Mucosa of descending colon (tissue), 3 donors: Measurements from ENCODE around the gene GNAI1. TPM values are rescaled to one million over a fixed set of nuclear protein-coding genes. Genes with fewer than 3 reads are reported as not detected.

Experiments used
- ATAC-seq: fragments of 200-7000 bp; cut with Tn5 transposase; one replicate; pipeline ENCODE4 v1.9.1; 2020; ENCODE audit warnings: mild to moderate bottlenecking, moderate library complexity
- DNase-seq, 3 donors: peaks; one replicate each; pipeline ENCODE4 v3.0.0-alpha.2; 2020
- H3K36me3 ChIP-seq: fragments of 200-600 bp; one replicate; pipeline ENCODE4 v1.8.0; 2021; ENCODE audit warnings: low read depth, mild to moderate bottlenecking
- H3K4me1 ChIP-seq: fragments of 200-600 bp; one replicate; pipeline ENCODE4 v1.8.0; 2021; ENCODE audit warnings: low read depth, mild to moderate bottlenecking
- H3K4me3 ChIP-seq: fragments of 200-600 bp; one replicate; pipeline ENCODE4 v1.8.0; 2021; ENCODE audit warnings: mild to moderate bottlenecking
- H3K9me3 ChIP-seq: fragments of 200-600 bp; one replicate; pipeline ENCODE4 v1.8.0; 2021; ENCODE audit warnings: mild to moderate bottlenecking
- intact Hi-C, 2 donors: fragments of 100-400 bp; cut with DNase I in 1 of 2; cut with micrococcal nuclease in 1 of 2; formaldehyde crosslinking; loops; one replicate each; pipeline versions ENCODE4 v1.11.0 to v1.11.1; 2022; cut with DNase I, micrococcal nuclease
- total RNA-seq, 3 donors: library from RNA; stranded (reverse); fragmentation: NEBNext Ultra II Directional in 2 of 3; extraction: Animal tissue kit (Norgen Biotek cat#: 25700) in 2 of 3; gene quantifications; one replicate each; pipeline versions ENCODE4 v1.2.1 to v1.2.4, GENCODE V29; 2021 to 2023
- TF ChIP-seq, protein P1 (sequence below): fragments of 200-600 bp; IDR thresholded peaks from one replicate; pipeline ENCODE4 v1.8.0; 2022; ENCODE audit warnings: antibody characterized with exemption, mild to moderate bottlenecking
- donor health status: DM: no; HTN: no; CAD: no; lungs with moderate emphysema.
- donor health status: DM: no; HTN: no; CAD: no.
- donor health status: DM: no; HTN: yes; CAD: no.

GNAI1 gene
- total RNA-seq, 3 donors from 2014 or later: 18.1 to 59.3 (median 23.1) TPM

DNA sequence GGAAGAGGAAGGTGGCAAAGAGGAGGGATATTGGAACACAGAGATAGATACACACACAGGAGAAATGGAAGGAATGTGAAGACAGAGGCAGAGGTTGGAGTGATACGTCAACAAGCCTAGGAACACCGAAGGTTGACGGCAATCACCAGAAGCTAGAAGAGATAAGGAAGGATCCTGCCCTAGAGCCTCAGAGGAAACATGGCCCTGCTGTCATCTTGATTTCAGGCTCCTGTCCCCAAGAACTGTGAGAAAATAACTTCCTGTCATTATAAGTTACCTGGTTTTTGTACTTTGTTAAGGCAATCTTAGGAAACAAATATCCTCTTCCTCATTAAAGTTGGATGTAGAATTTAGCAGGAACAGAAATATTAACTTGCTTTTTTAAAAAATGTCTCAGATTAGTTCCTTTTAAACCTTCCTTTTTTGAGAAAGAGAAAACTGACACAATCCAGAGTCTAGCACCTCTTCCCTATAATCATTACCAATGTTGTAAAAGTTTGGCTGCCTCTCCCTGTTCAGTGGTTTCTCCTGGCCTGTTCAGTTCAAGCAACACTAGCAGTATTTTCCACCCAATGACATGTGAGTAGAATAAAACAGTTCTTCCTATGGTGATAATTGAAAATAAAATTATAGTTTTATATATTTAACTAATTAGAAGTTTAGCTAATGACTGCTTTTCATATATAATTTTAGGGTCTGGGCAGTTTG lies 28.8 kb upstream of the GNAI1 start:
- H3K4me1 ChIP-seq: peaks cover 14% of the 10 kb centered on the region
- ATAC-seq: peak; percentile 93
- intact Hi-C loops: no loop called here

DNA sequence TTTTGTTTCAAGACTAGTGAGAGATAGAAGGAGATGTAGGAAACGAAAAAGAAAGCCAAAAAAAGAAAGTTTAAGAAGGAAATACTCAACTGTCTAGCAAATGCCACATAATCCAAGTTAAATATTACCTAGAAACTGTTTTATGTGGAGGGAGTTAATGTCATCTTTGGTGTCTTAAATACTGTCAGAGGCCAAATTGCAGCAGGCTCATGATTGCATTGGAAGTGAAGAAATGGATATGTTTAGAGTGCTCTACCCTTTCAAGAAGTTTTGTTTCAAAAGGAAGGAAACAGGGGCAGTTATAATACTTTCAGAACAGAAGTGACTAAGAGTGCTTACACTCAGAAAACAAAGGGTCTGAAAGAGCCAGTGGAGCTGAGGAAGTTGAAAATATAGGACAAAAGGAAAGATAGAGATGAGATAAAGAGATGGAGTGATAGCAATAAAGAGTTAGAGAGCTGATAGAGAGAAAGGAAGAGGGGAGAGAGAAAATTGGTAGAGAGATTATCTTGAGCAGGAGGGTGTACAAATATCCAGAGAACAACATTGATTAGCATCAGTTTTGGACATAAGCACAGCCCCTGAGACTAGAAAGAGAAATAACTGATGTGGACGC lies 28.0 kb upstream of the GNAI1 start:
- TF ChIP-seq, protein P1, sequence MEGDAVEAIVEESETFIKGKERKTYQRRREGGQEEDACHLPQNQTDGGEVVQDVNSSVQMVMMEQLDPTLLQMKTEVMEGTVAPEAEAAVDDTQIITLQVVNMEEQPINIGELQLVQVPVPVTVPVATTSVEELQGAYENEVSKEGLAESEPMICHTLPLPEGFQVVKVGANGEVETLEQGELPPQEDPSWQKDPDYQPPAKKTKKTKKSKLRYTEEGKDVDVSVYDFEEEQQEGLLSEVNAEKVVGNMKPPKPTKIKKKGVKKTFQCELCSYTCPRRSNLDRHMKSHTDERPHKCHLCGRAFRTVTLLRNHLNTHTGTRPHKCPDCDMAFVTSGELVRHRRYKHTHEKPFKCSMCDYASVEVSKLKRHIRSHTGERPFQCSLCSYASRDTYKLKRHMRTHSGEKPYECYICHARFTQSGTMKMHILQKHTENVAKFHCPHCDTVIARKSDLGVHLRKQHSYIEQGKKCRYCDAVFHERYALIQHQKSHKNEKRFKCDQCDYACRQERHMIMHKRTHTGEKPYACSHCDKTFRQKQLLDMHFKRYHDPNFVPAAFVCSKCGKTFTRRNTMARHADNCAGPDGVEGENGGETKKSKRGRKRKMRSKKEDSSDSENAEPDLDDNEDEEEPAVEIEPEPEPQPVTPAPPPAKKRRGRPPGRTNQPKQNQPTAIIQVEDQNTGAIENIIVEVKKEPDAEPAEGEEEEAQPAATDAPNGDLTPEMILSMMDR: no peak
- ATAC-seq: peak; percentile 83
- no peaks in the 10 kb centered on the region for H3K36me3 ChIP-seq
- H3K9me3 ChIP-seq: no peaks in the 10 kb centered on the region
- H3K4me1 ChIP-seq: peaks cover 14% of the 10 kb centered on the region
- DNase-seq: no peak
- intact Hi-C loops: no loop called here
- H3K4me3 ChIP-seq: no peak overlapping the region

More for the DNA sequence above, 28.8 kb upstream of the GNAI1 start:
- no peaks in the 10 kb centered on the region for H3K36me3 ChIP-seq
- H3K4me3 ChIP-seq: no peak overlapping the region
- no peaks in the 10 kb centered on the region for H3K9me3 ChIP-seq
- DNase-seq: peak in 1 of 3 donors; percentile 35
- TF ChIP-seq, protein P1: no peak

DNA sequence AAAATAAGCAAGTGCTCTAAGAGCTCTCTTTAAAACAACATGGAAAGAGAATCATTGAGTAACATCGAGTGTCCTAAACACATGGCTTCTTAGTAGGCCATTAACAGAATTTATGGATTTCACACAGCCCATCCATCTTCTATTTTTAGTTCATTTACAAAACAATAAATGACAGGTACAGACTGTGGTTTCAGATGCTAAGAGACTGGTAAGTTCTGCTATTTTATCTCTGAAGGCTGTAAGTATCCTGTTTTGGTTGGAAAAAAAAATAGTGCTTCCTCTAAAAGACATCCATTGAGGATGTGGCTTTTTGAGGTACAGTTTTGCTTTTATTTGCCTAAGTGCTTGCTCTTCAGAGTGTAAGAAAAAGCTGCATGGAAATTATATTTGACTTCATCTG lies 27.4 kb upstream of the GNAI1 start:
- Histone ChIP-seq H3K4me3 (no peak overlapping the region), H3K4me1 (peaks cover 14% of the 10 kb centered on the region), H3K9me3 (no peaks in the 10 kb centered on the region), H3K36me3 (no peaks in the 10 kb centered on the region)
- no peak for ATAC-seq
- no peak for DNase-seq
- TF ChIP-seq, protein P1: no peak
- intact Hi-C loops: no loop called here

DNA sequence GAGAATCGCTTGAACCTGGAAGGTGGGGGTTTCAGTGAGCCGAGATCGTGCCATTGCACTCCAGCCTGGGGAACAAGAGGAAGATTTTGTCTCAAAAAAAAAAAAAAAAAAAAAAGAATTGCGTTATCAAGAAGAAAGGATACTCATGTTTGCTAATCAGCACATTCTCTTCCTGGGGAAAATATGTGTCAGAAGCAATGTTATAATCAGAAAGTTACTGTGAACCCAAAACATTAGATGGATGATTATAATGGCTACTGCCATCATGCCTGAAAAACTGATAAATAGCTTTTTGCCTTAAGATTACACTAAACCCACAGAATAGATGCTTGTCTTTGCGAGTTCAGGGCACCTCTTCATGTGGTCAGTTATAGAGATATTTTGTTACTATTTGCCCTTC lies 24.3 kb upstream of the GNAI1 start:
- Histone ChIP-seq H3K9me3 (no peaks in the 10 kb centered on the region), H3K4me1 (peaks cover 14% of the 10 kb centered on the region), H3K36me3 (no peaks in the 10 kb centered on the region), H3K4me3 (no peak overlapping the region)
- TF ChIP-seq, protein P1: no peak
- no peak for DNase-seq
- intact Hi-C loops: no loop called here
- no peak for ATAC-seq

DNA sequence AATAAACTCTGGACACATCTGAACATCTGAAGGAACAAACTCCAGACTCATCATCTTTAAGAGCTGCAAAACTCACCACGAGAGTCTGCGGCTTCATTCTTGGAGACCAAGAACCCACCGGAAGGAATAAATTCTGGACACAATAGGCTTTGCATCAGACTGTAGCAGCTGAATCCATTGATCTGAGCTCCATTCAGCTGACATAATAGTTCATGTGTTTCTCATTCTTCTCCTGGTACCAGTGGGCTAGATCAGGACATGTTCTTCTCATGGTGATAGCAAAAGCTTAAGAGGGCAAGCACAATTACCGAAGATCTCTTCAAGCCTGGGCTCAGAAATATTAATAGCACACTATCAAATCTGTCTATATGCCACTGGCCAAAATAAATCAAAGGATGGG lies 20.5 kb upstream of the GNAI1 start:
- intact Hi-C loops: no loop called here
- Histone ChIP-seq H3K4me1 (no peaks in the 10 kb centered on the region), H3K9me3 (no peaks in the 10 kb centered on the region), H3K4me3 (no peak overlapping the region), H3K36me3 (no peaks in the 10 kb centered on the region)
- TF ChIP-seq, protein P1: no peak
- ATAC-seq: no peak
- DNase-seq: no peak
